ENCODE results near the gene WDFY4. TPM values are rescaled to one million over a fixed set of nuclear protein-coding genes. Genes with fewer than 3 reads are reported as not detected.

WDFY4 gene
- total RNA-seq, 1 donor from 2014 or later, result 2.6 TPM

- Histone ChIP-seq H3K36me3 (ENCODE audit: control insufficient read depth in 3 of 3, insufficient read depth in 3 of 3, low read length in 3 of 3) (no peaks in the 10 kb centered on the region), H3K4me1 (ENCODE audit: control insufficient read depth in 3 of 3, insufficient read depth in 3 of 3, low read length in 3 of 3) (peaks cover 16 to 35% (median 20%) of the 10 kb centered on the region in 3 donors), H3K27ac (ENCODE audit: low read depth, low read length) (no peak overlapping the region), H3K9ac (ENCODE audit: low read depth in 1 of 3, low read length in 3 of 3) (no peak overlapping the region), H3K9me3 (ENCODE audit: control insufficient read depth in 3 of 3, low read length in 3 of 3) (no peaks in the 10 kb centered on the region), H3K27me3 (ENCODE audit: control insufficient read depth in 3 of 3, insufficient read depth in 3 of 3, low read length in 3 of 3) (no peaks in the 10 kb centered on the region), H3K4me3 (ENCODE audit: low read length in 3 of 3) (no peak overlapping the region)
These were observed 320.6 kb downstream of the WDFY4 start for GRCh38 chr10:49005270-49005669.

GRCh38 chr10:49007129-49007528 is 322.5 kb downstream of the WDFY4 start:
- Histone ChIP-seq H3K4me1 (ENCODE audit: control insufficient read depth in 3 of 3, insufficient read depth in 3 of 3, low read length in 3 of 3) (peaks cover 14 to 39% (median 20%) of the 10 kb centered on the region in 3 donors), H3K27me3 (ENCODE audit: control insufficient read depth in 3 of 3, insufficient read depth in 3 of 3, low read length in 3 of 3) (no peaks in the 10 kb centered on the region), H3K27ac (ENCODE audit: low read depth, low read length) (no peak overlapping the region), H3K9ac (ENCODE audit: low read depth in 1 of 3, low read length in 3 of 3) (peak overlapping the region in 1 of 3 donors; percentile 23), H3K9me3 (ENCODE audit: control insufficient read depth in 3 of 3, low read length in 3 of 3) (no peaks in the 10 kb centered on the region), H3K4me3 (ENCODE audit: low read length in 3 of 3) (no peak overlapping the region), H3K36me3 (ENCODE audit: control insufficient read depth in 3 of 3, insufficient read depth in 3 of 3, low read length in 3 of 3) (no peaks in the 10 kb centered on the region)

DNA sequence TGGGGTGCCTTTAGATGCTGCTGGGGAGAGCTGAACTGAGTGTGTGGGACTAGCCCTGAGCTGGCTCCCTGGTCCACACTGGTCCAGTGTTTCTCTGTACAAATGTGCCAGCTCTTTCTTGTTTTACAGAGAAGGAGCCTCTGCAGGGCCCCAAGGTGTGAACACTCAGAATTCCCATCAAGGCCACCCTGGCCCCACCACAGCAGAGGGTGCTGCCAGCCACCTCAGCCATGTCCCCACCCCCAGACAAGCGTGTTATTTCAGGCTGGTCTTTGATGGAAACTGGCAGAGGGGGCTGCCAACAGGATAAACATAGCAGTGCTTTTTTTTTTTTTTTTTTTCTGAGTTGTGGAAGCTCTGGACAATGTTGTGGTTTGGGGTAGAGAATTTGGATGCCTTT is 323.4 kb downstream of the WDFY4 start:
- Histone ChIP-seq H3K27me3 (ENCODE audit: control insufficient read depth in 3 of 3, insufficient read depth in 3 of 3, low read length in 3 of 3) (no peaks in the 10 kb centered on the region), H3K9me3 (ENCODE audit: control insufficient read depth in 3 of 3, low read length in 3 of 3) (no peaks in the 10 kb centered on the region), H3K4me3 (ENCODE audit: low read length in 3 of 3) (no peak overlapping the region), H3K36me3 (ENCODE audit: control insufficient read depth in 3 of 3, insufficient read depth in 3 of 3, low read length in 3 of 3) (no peaks in the 10 kb centered on the region), H3K4me1 (ENCODE audit: control insufficient read depth in 3 of 3, insufficient read depth in 3 of 3, low read length in 3 of 3) (peaks cover 14 to 39% (median 20%) of the 10 kb centered on the region in 3 donors), H3K27ac (ENCODE audit: low read depth, low read length) (peak overlapping the region; percentile 64), H3K9ac (ENCODE audit: low read depth in 1 of 3, low read length in 3 of 3) (no peak overlapping the region)

- Histone ChIP-seq H3K27ac (ENCODE audit: low read depth, low read length) (peak overlapping the region; percentile 64), H3K27me3 (ENCODE audit: control insufficient read depth in 3 of 3, insufficient read depth in 3 of 3, low read length in 3 of 3) (no peaks in the 10 kb centered on the region), H3K4me3 (ENCODE audit: low read length in 3 of 3) (peak overlapping the region in 2 of 3 donors; percentile 13 to 45), H3K36me3 (ENCODE audit: control insufficient read depth in 3 of 3, insufficient read depth in 3 of 3, low read length in 3 of 3) (no peaks in the 10 kb centered on the region), H3K4me1 (ENCODE audit: control insufficient read depth in 3 of 3, insufficient read depth in 3 of 3, low read length in 3 of 3) (peaks cover 14 to 39% (median 23%) of the 10 kb centered on the region in 3 donors), H3K9ac (ENCODE audit: low read depth in 1 of 3, low read length in 3 of 3) (peak overlapping the region; percentile 8 to 52 (median 45)), H3K9me3 (ENCODE audit: control insufficient read depth in 3 of 3, low read length in 3 of 3) (no peaks in the 10 kb centered on the region)
These were observed 324.0 kb downstream of the WDFY4 start for GRCh38 chr10:49008505-49009198.

DNA sequence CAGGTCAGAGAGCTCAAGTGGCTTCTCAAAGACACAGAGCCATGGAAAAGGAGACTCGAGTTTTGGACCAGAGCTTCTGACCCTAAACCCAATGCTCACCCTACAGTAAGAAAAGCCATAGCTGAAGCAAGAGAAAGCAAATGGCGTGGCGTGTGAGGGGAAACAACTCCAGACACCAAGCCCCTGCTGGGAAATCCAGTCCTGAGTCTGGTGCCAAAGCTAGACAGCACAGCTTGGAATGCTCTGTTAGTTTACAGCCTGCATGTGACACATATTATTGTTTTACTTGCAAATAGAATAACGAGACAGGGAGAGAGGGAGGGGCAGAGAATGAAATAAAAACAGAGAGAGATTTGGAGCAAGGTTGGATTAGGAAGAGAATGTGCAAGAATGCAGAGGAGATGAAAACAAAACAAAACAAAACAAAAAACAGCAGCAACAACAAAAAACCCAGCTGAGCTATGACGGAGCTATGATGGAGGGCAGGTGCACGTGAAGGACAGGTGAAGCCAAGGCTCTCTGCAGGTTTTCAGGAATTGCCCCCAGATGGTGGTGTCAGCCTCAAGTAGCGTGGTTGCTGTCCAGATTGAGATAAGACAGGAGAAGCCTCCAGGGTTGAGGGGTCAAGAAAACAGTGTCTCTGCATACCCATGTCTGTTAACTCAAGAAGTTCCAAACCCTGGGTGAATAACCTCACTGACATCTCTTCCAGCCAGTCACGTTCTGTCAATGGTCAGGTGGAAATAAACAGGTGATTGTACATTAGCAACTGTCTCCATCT is 324.7 kb downstream of the WDFY4 start:
- no peaks in the 10 kb centered on the region for H3K27me3 ChIP-seq (ENCODE audit: control insufficient read depth in 3 of 3, insufficient read depth in 3 of 3, low read length in 3 of 3)
- H3K36me3 ChIP-seq (ENCODE audit: control insufficient read depth in 3 of 3, insufficient read depth in 3 of 3, low read length in 3 of 3), result no peaks in the 10 kb centered on the region
- no peaks in the 10 kb centered on the region for H3K9me3 ChIP-seq (ENCODE audit: control insufficient read depth in 3 of 3, low read length in 3 of 3)
- H3K4me1 ChIP-seq (ENCODE audit: control insufficient read depth in 3 of 3, insufficient read depth in 3 of 3, low read length in 3 of 3), result peaks cover 14 to 39% (median 24%) of the 10 kb centered on the region in 3 donors
- peak overlapping the region in 1 of 3 donors; percentile 45 for H3K4me3 ChIP-seq (ENCODE audit: low read length in 3 of 3)
- no peak overlapping the region for H3K9ac ChIP-seq (ENCODE audit: low read depth in 1 of 3, low read length in 3 of 3)
- H3K27ac ChIP-seq (ENCODE audit: low read depth, low read length), result peak overlapping the region; percentile 64

GRCh38 chr10:49010295-49010694 is 325.6 kb downstream of the WDFY4 start:
- Histone ChIP-seq H3K27me3 (ENCODE audit: control insufficient read depth in 3 of 3, insufficient read depth in 3 of 3, low read length in 3 of 3) (no peaks in the 10 kb centered on the region), H3K4me1 (ENCODE audit: control insufficient read depth in 3 of 3, insufficient read depth in 3 of 3, low read length in 3 of 3) (peaks cover 14 to 39% (median 24%) of the 10 kb centered on the region in 3 donors), H3K36me3 (ENCODE audit: control insufficient read depth in 3 of 3, insufficient read depth in 3 of 3, low read length in 3 of 3) (no peaks in the 10 kb centered on the region), H3K4me3 (ENCODE audit: low read length in 3 of 3) (no peak overlapping the region), H3K9ac (ENCODE audit: low read depth in 1 of 3, low read length in 3 of 3) (no peak overlapping the region), H3K27ac (ENCODE audit: low read depth, low read length) (no peak overlapping the region), H3K9me3 (ENCODE audit: control insufficient read depth in 3 of 3, low read length in 3 of 3) (no peaks in the 10 kb centered on the region)

DNA sequence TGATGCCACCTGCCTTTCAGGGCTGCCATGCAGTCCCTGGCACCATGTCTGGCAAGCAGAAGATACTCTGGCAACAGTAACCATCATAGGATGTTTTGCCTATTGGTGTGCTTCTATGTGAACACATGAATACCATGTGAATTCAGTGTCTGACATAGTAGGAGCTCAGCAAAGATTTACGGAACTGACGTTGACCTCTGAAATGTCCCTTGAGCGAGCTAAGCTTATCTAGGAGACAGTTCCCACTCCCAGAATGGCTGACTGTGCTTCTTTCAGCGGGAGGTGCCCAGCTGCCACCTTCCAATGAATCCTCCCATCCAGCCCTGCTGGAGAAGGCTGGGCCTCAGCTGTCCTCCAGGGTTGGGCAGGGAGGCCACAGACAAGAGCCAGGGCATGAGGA is 326.2 kb downstream of the WDFY4 start:
- H3K9ac ChIP-seq (ENCODE audit: low read depth in 1 of 3, low read length in 3 of 3), result no peak overlapping the region
- no peaks in the 10 kb centered on the region for H3K27me3 ChIP-seq (ENCODE audit: control insufficient read depth in 3 of 3, insufficient read depth in 3 of 3, low read length in 3 of 3)
- no peak overlapping the region for H3K4me3 ChIP-seq (ENCODE audit: low read length in 3 of 3)
- peaks cover 14 to 39% (median 24%) of the 10 kb centered on the region in 3 donors for H3K4me1 ChIP-seq (ENCODE audit: control insufficient read depth in 3 of 3, insufficient read depth in 3 of 3, low read length in 3 of 3)
- no peaks in the 10 kb centered on the region for H3K36me3 ChIP-seq (ENCODE audit: control insufficient read depth in 3 of 3, insufficient read depth in 3 of 3, low read length in 3 of 3)
- no peak overlapping the region for H3K27ac ChIP-seq (ENCODE audit: low read depth, low read length)
- H3K9me3 ChIP-seq (ENCODE audit: control insufficient read depth in 3 of 3, low read length in 3 of 3), result no peaks in the 10 kb centered on the region

- peaks cover 14 to 39% (median 24%) of the 10 kb centered on the region in 3 donors for H3K4me1 ChIP-seq (ENCODE audit: control insufficient read depth in 3 of 3, insufficient read depth in 3 of 3, low read length in 3 of 3)
- H3K27ac ChIP-seq (ENCODE audit: low read depth, low read length), result no peak overlapping the region
- no peak overlapping the region for H3K9ac ChIP-seq (ENCODE audit: low read depth in 1 of 3, low read length in 3 of 3)
- no peaks in the 10 kb centered on the region for H3K27me3 ChIP-seq (ENCODE audit: control insufficient read depth in 3 of 3, insufficient read depth in 3 of 3, low read length in 3 of 3)
- no peaks in the 10 kb centered on the region for H3K9me3 ChIP-seq (ENCODE audit: control insufficient read depth in 3 of 3, low read length in 3 of 3)
- H3K36me3 ChIP-seq (ENCODE audit: control insufficient read depth in 3 of 3, insufficient read depth in 3 of 3, low read length in 3 of 3), result no peaks in the 10 kb centered on the region
- H3K4me3 ChIP-seq (ENCODE audit: low read length in 3 of 3), result no peak overlapping the region
These were observed 327.1 kb downstream of the WDFY4 start for GRCh38 chr10:49011756-49012155.

GRCh38 chr10:49012603-49013002 is 327.9 kb downstream of the WDFY4 start:
- Histone ChIP-seq H3K4me1 (ENCODE audit: control insufficient read depth in 3 of 3, insufficient read depth in 3 of 3, low read length in 3 of 3) (peaks cover 14 to 35% (median 24%) of the 10 kb centered on the region in 3 donors), H3K36me3 (ENCODE audit: control insufficient read depth in 3 of 3, insufficient read depth in 3 of 3, low read length in 3 of 3) (no peaks in the 10 kb centered on the region), H3K9me3 (ENCODE audit: control insufficient read depth in 3 of 3, low read length in 3 of 3) (no peaks in the 10 kb centered on the region), H3K9ac (ENCODE audit: low read depth in 1 of 3, low read length in 3 of 3) (no peak overlapping the region), H3K27me3 (ENCODE audit: control insufficient read depth in 3 of 3, insufficient read depth in 3 of 3, low read length in 3 of 3) (no peaks in the 10 kb centered on the region), H3K27ac (ENCODE audit: low read depth, low read length) (no peak overlapping the region), H3K4me3 (ENCODE audit: low read length in 3 of 3) (no peak overlapping the region)

- Histone ChIP-seq H3K9me3 (ENCODE audit: control insufficient read depth in 3 of 3, low read length in 3 of 3) (no peaks in the 10 kb centered on the region), H3K27me3 (ENCODE audit: control insufficient read depth in 3 of 3, insufficient read depth in 3 of 3, low read length in 3 of 3) (no peaks in the 10 kb centered on the region), H3K36me3 (ENCODE audit: control insufficient read depth in 3 of 3, insufficient read depth in 3 of 3, low read length in 3 of 3) (peaks cover 0 to 6% (median 4%) of the 10 kb centered on the region in 3 donors), H3K9ac (ENCODE audit: low read depth in 1 of 3, low read length in 3 of 3) (no peak overlapping the region), H3K27ac (ENCODE audit: low read depth, low read length) (no peak overlapping the region), H3K4me3 (ENCODE audit: low read length in 3 of 3) (no peak overlapping the region), H3K4me1 (ENCODE audit: control insufficient read depth in 3 of 3, insufficient read depth in 3 of 3, low read length in 3 of 3) (peaks cover 0 to 12% (median 4%) of the 10 kb centered on the region in 3 donors)
These were observed 331.0 kb downstream of the WDFY4 start for GRCh38 chr10:49015700-49016099.

Data from skeletal muscle tissue (tissue), 4 donors.